Stimulated activated CD4-positive, alpha-beta T cell treated with anti-CD3 and anti-CD28 coated beads, Interleukin-2, amount 100 ng/mL, for 24 hours (primary cell): ENCODE measurements around the gene SYT1.
"Not testable (repeated sequence)": the region's sequence is repeated elsewhere in the genome, so short reads cannot be mapped to it uniquely, and the experiment has no call there.

Experiments used
- DNase-seq, 2 donors: peaks; one replicate each; pipeline ENCODE4 v3.0.0-alpha.2; 2020

Gene SYT1

GRCh38 chr12:78977304-78977867 lies 112.8 kb downstream of the SYT1 start:
- no peak for DNase-seq

- no peak for DNase-seq
These were observed 129.7 kb downstream of the SYT1 start for GRCh38 chr12:78994168-78994791.

- DNase-seq, result no peak
These were observed 135.9 kb downstream of the SYT1 start for GRCh38 chr12:79000501-79000900.

GRCh38 chr12:79001404-79001803 lies 136.8 kb downstream of the SYT1 start:
- DNase-seq, result no peak

- DNase-seq, result no peak
These were observed 141.7 kb downstream of the SYT1 start for GRCh38 chr12:79006306-79006705.

- DNase-seq, result no peak
These were observed 144.0 kb downstream of the SYT1 start for GRCh38 chr12:79008591-79008990.

- DNase-seq, result no peak
These were observed 148.1 kb downstream of the SYT1 start for GRCh38 chr12:79012636-79013035.

- no peak for DNase-seq
These were observed 151.6 kb downstream of the SYT1 start for GRCh38 chr12:79016181-79016580.

GRCh38 chr12:79019672-79020071 lies 155.1 kb downstream of the SYT1 start:
- no peak for DNase-seq

- no peak for DNase-seq
These were observed 155.5 kb downstream of the SYT1 start for GRCh38 chr12:79020106-79020505.

GRCh38 chr12:79021021-79021420 lies 156.4 kb downstream of the SYT1 start:
- DNase-seq, result no peak

GRCh38 chr12:79023261-79023660 lies 158.7 kb downstream of the SYT1 start:
- no peak for DNase-seq

GRCh38 chr12:79023784-79024183 lies 159.2 kb downstream of the SYT1 start:
- DNase-seq, result no peak

- no peak for DNase-seq
These were observed 169.2 kb downstream of the SYT1 start for GRCh38 chr12:79033788-79034187.

GRCh38 chr12:79044748-79045147 lies 180.2 kb downstream of the SYT1 start:
- DNase-seq, result not testable (repeated sequence)

- DNase-seq, result not testable (repeated sequence)
These were observed 180.7 kb downstream of the SYT1 start for GRCh38 chr12:79045149-79045703.

- no peak for DNase-seq
These were observed 181.4 kb downstream of the SYT1 start for GRCh38 chr12:79046021-79046420.

GRCh38 chr12:79048962-79049361 lies 184.4 kb downstream of the SYT1 start:
- no peak for DNase-seq

- DNase-seq, result no peak
These were observed 188.8 kb downstream of the SYT1 start for GRCh38 chr12:79053394-79053793.

GRCh38 chr12:79055926-79056674 lies 191.5 kb downstream of the SYT1 start:
- no peak for DNase-seq

- DNase-seq, result no peak
These were observed 192.2 kb downstream of the SYT1 start for GRCh38 chr12:79056775-79057174.

- no peak for DNase-seq
These were observed 193.0 kb downstream of the SYT1 start for GRCh38 chr12:79057540-79057939.

GRCh38 chr12:79058342-79058741 lies 193.8 kb downstream of the SYT1 start:
- no peak for DNase-seq

- no peak for DNase-seq
These were observed 195.0 kb downstream of the SYT1 start for GRCh38 chr12:79059557-79059956.
